GM12878 (cell line): Measurements from ENCODE around the gene CHAF1A. TPM values are rescaled to one million over a fixed set of nuclear protein-coding genes. Genes with fewer than 3 reads are reported as not detected.

Experiments
- ATAC-seq: fragments of 200-7000 bp; cut with Tn5 transposase; 3 replicates; pipeline ENCODE4 v1.9.1; 2020; ENCODE audit warnings: mild to moderate bottlenecking, moderate library complexity
- BruUV-seq: library from RNA; stranded (reverse); fragments of 400-500 nt; replicated peaks from 2 replicates; lab custom pipeline; 2021; lab: Mats Ljungman, UMichigan
- CTCF ChIA-PET: fragments of 300-600 bp; sonication (Branson Sonifier 250); formaldehyde crosslinking; extraction: SDS; loops from one replicate; lab custom pipeline; 2021; ENCODE audit warnings: inconsistent platforms; lab: Yijun Ruan, JAX
- POLR2A ChIA-PET: fragments of 350-600 bp; formaldehyde crosslinking; extraction: SDS; loops from one replicate; lab custom pipeline; 2021; ENCODE audit warnings: inconsistent platforms; lab: Charles Lee
- RAD21 ChIA-PET: fragments of 300-600 bp; sonication (Branson Sonifier 250); formaldehyde crosslinking; loops from one replicate; lab custom pipeline; 2023; ENCODE audit warnings: antibody characterized with exemption; ENCODE audit not compliant: unreplicated experiment; lab: Charles Lee
- SMC1A ChIA-PET: fragments of 300-600 bp; sonication (Branson Sonifier 250); formaldehyde crosslinking; loops from one replicate; lab custom pipeline; 2023; ENCODE audit not compliant: unreplicated experiment, uncharacterized antibody; lab: Charles Lee
- DNase-seq: peaks from one replicate; pipeline ENCODE4 v3.0.0-alpha.2; 2011; ENCODE audit warnings: low read depth, low spot score
- FAIRE-seq: peaks from 3 replicates; lab custom pipeline; 2011; peaks lifted over from hg19 to GRCh38; lab: Jason Lieb, UNC
- H2AFZ ChIP-seq: 2 replicates; pipeline ENCODE4 v1.6.0; 2011; ENCODE audit warnings: low read depth, low read length, control low read depth; ENCODE audit not compliant: control insufficient read depth
- H3K27ac ChIP-seq: 2 replicates; pipeline ENCODE4 v1.5.1; 2011; ENCODE audit warnings: control low read depth; ENCODE audit not compliant: control insufficient read depth, insufficient read depth
- H3K27me3 ChIP-seq, 2 experiments: replicated peaks in 1 of 2; 2 replicates each; pipeline versions ENCODE4 v1.6.0 to v1.6.1; 2011; ENCODE audit warnings: low read length in 1 of 2; ENCODE audit not compliant: control insufficient read depth in 2 of 2, insufficient read depth in 2 of 2
- H3K36me3 ChIP-seq, 2 experiments: 2 replicates each; pipeline ENCODE4 v1.5.1; 2011; ENCODE audit warnings: low read length in 1 of 2; ENCODE audit not compliant: control insufficient read depth in 2 of 2, insufficient read depth in 2 of 2
- H3K4me1 ChIP-seq: 2 replicates; pipeline ENCODE4 v1.6.1; 2011; ENCODE audit warnings: mild to moderate bottlenecking, low read length, moderate library complexity, mixed read lengths; ENCODE audit not compliant: control insufficient read depth, insufficient read depth
- H3K4me2 ChIP-seq: 2 replicates; pipeline ENCODE4 v1.6.0; 2011; ENCODE audit warnings: control low read depth; ENCODE audit not compliant: control insufficient read depth, insufficient read depth
- H3K4me3 ChIP-seq: fragments of 200-600 bp; sonication (generic); 2 replicates; pipeline ENCODE4 v1.5.1; 2016
- H3K79me2 ChIP-seq: 2 replicates; pipeline ENCODE4 v1.6.0; 2011; ENCODE audit warnings: low read length; ENCODE audit not compliant: control insufficient read depth, insufficient read depth
- H3K9ac ChIP-seq: 2 replicates; pipeline ENCODE4 v1.8.0; 2011; ENCODE audit warnings: low read length, control low read depth, mixed read lengths; ENCODE audit not compliant: control insufficient read depth, insufficient read depth
- H3K9me3 ChIP-seq: replicated peaks from 3 replicates; pipeline ENCODE4 v1.5.1; 2011; ENCODE audit warnings: mild to moderate bottlenecking, low read length; ENCODE audit not compliant: control insufficient read depth, insufficient read depth
- H4K20me1 ChIP-seq: 2 replicates; pipeline ENCODE4 v1.6.0; 2011; ENCODE audit not compliant: control insufficient read depth, insufficient read depth
- CBX3 ChIP-seq: fragments of 200-600 bp; sonication (generic); IDR thresholded peaks from 2 replicates; pipeline ENCODE4 v1.6.1; 2016; ENCODE audit warnings: low read depth, borderline replicate concordance
- CHD4 ChIP-seq: fragments of 200-600 bp; sonication (generic); IDR thresholded peaks from 2 replicates; pipeline ENCODE4 v1.6.1; 2016; ENCODE audit warnings: mild to moderate bottlenecking
- GABPA ChIP-seq: IDR thresholded peaks from 2 replicates; pipeline ENCODE4 v1.6.1; 2014; ENCODE audit warnings: antibody characterized with exemption, low read depth, mild to moderate bottlenecking, inconsistent platforms
- KAT2A ChIP-seq: conservative IDR thresholded peaks from 2 replicates; pipeline ENCODE4 v1.6.1; 2011; ENCODE audit warnings: low read depth, low read length; ENCODE audit not compliant: control insufficient read depth
- MYC ChIP-seq: IDR thresholded peaks from 2 replicates; pipeline ENCODE4 v1.6.1; 2011; ENCODE audit warnings: mild to moderate bottlenecking, low read length, moderate library complexity, inconsistent platforms; ENCODE audit not compliant: insufficient read depth, insufficient replicate concordance, insufficient read length, severe bottlenecking
- NFIC ChIP-seq: IDR thresholded peaks from 2 replicates; pipeline ENCODE4 v1.6.1; 2012; ENCODE audit warnings: low read depth, mild to moderate bottlenecking, inconsistent platforms, low read length, moderate library complexity
- RB1 ChIP-seq: fragments of 450-650 bp; formaldehyde crosslinking; IDR thresholded peaks from 2 replicates; pipeline ENCODE4 v1.6.1; 2017; ENCODE audit warnings: mild to moderate bottlenecking, borderline replicate concordance
- SP1 ChIP-seq: IDR thresholded peaks from one replicate; pipeline ENCODE4 v1.6.1; 2011; ENCODE audit warnings: low read depth, low read length
- SUPT20H ChIP-seq: IDR thresholded peaks from 2 replicates; pipeline ENCODE4 v1.6.1; 2011; ENCODE audit warnings: low read depth, mild to moderate bottlenecking, low read length, moderate library complexity, borderline replicate concordance; ENCODE audit not compliant: control insufficient read depth
- TBL1XR1 ChIP-seq: IDR thresholded peaks from 2 replicates; pipeline ENCODE4 v1.6.1; 2012; ENCODE audit warnings: low read depth, low read length, improper control_type of control experiment
- TCF3 ChIP-seq: IDR thresholded peaks from 2 replicates; pipeline ENCODE4 v1.6.1; 2012; ENCODE audit warnings: low read depth, mild to moderate bottlenecking, low read length, borderline replicate concordance; ENCODE audit not compliant: insufficient read depth
- YY1 ChIP-seq: IDR thresholded peaks from 2 replicates; pipeline ENCODE4 v1.6.1; 2011; ENCODE audit warnings: low read depth, mild to moderate bottlenecking, low read length
- ZNF384 ChIP-seq: IDR thresholded peaks from 2 replicates; pipeline ENCODE4 v1.6.1; 2012; ENCODE audit warnings: low read depth, mild to moderate bottlenecking, low read length, improper control_type of control experiment, borderline replicate concordance
- WGBS: methylation state at CpG from one replicate; pipeline ENCODE4 v1.1.6; 2016; ENCODE audit warnings: low lambda C conversion rate; ENCODE audit not compliant: insufficient replicate concordance, insufficient coverage; ENCODE audit errors: missing lambda C conversion rate; 5-methylcytosine and 5-hydroxymethylcytosine counted together
- in situ Hi-C: fragments of 300-500 bp; cut with MboI; formaldehyde crosslinking; loops from 9 replicates; pipeline ENCODE4 v1.14.3; 2018; ENCODE audit warnings: mixed read lengths
- intact Hi-C: fragments of 100-400 bp; cut with micrococcal nuclease; formaldehyde crosslinking; loops from one replicate; pipeline ENCODE4 v1.14.2; 2022; ENCODE audit not compliant: unreplicated experiment
- polyA plus RNA-seq, 11 experiments: library from polyadenylated mRNA; depleted of rRNA in 4 of 11; unstranded in 6 of 11; stranded (reverse) in 5 of 11; fragments of >200 nt; fragmentation: Nextera tagmentation in 4 of 11; fragmentation: Illumina TruSeq in 1 of 11; extraction: Ambion mirVana in 4 of 11; extraction: Trizol in 1 of 11; gene quantifications; 1 replicate in 1 of 11; 2 replicates in 10 of 11; pipeline versions ENCODE4 v1.2.1 to v1.2.3, GENCODE V29; 2011 to 2016; ENCODE audit warnings: inconsistent platforms in 2 of 11, missing spikeins in 2 of 11, low read depth in 1 of 11
- total RNA-seq, 4 experiments: library from RNA; depleted of rRNA in 3 of 4; stranded (reverse); fragments of >200 nt in 3 of 4; fragmentation: Illumina TruSeq in 1 of 4; extraction: Trizol in 1 of 4; gene quantifications; 2 replicates each; pipeline versions ENCODE4 v1.2.1 to v1.2.3, GENCODE V29; 2013 to 2021
- TF ChIP-seq, protein P1 (sequence below): fragments of 450-650 bp; IDR thresholded peaks from 2 replicates; pipeline ENCODE4 v1.6.1; 2017; ENCODE audit warnings: mild to moderate bottlenecking, low read depth, inconsistent platforms; ENCODE audit not compliant: poor library complexity, severe bottlenecking
- TF ChIP-seq, protein P2 (sequence below): IDR thresholded peaks from 2 replicates; pipeline ENCODE4 v1.6.1; 2011; ENCODE audit warnings: mild to moderate bottlenecking, low read depth, low read length, moderate library complexity; ENCODE audit not compliant: insufficient replicate concordance
- TF ChIP-seq, protein P3 (sequence below): fragments of 450-650 bp; IDR thresholded peaks from 2 replicates; pipeline ENCODE4 v1.6.1; 2016; ENCODE audit warnings: mild to moderate bottlenecking, moderate library complexity, borderline replicate concordance

CHAF1A gene
- total and polyA plus RNA-seq, 10 of the 15 experiments (the other 5 are each of a cell fraction or from before 2014, with no cell fraction given): 1.3 to 69.1 (median 34.2) TPM

DNA sequence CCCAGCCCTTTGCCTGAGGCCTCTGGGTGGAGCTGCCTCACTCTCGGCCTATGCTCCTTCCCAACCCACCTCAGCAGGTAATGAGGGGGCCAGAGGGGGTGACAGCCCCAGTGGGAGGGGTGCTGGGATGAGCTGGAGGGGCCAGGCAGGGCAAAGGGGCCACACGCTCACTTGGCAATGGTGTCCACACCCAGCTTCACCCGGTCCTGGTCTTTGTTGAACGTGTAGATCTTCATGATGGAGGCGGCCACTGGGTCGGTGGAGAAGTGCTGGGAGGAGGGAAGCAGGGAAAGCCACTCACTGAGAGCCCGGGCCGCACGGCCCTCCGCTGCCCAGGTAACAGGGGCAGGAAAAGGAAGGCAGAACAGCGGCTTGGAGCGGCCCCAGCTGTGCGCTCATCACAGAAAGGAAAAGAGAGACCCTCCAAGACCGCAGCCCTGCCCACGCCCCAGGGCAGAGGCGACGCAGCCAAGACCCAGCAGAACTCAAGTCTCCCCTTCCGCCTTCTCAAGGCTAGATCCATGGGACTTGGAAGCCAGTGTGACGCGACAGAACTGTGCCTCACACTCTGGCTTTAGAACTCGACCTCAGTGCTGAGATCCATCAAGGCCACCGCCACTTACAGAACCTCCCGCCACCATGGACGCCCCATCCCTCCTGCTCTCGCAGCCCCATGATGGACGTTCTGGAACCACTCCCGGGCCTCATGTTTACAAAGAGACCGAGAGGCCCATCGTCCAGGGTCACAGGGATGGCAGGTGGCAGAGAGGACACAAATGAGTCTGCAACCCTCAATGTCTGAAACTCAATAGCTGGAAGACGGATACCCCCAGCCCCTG lies 45.9 kb downstream of the CHAF1A start:
- H3K4me2 ChIP-seq: no peak overlapping the region
- ATAC-seq (no peak), FAIRE-seq (no peak), DNase-seq (no peak)
- H3K36me3 ChIP-seq: peaks cover 2 to 28% of the 10 kb centered on the region in 2 experiments
- no peaks in the 10 kb centered on the region for H3K27me3 ChIP-seq
- in situ Hi-C loops (no loop called here), intact Hi-C loops (no loop called here)
- H3K4me1 ChIP-seq: no peaks in the 10 kb centered on the region
- ChIA-PET POLR2A (no interaction called here), CTCF (interaction anchor here (0.6 kb wide), 1 partner anchor 217 kb away, joined by 3 read pairs; no protein-coding TSS in a partner anchor), RAD21 (no interaction called here), SMC1A (no interaction called here)
- H2AFZ ChIP-seq: no peak overlapping the region
- H3K9ac ChIP-seq: no peak overlapping the region
- no peak for TF ChIP-seq GABPA
- no peak for TF ChIP-seq CBX3
- no peak for TF ChIP-seq NFIC
- TF ChIP-seq SUPT20H: no peak
- no peak for TF ChIP-seq TCF3
- TF ChIP-seq TBL1XR1: no peak
- no peak for TF ChIP-seq ZNF384
- no peak for TF ChIP-seq CHD4
- TF ChIP-seq, protein P1, sequence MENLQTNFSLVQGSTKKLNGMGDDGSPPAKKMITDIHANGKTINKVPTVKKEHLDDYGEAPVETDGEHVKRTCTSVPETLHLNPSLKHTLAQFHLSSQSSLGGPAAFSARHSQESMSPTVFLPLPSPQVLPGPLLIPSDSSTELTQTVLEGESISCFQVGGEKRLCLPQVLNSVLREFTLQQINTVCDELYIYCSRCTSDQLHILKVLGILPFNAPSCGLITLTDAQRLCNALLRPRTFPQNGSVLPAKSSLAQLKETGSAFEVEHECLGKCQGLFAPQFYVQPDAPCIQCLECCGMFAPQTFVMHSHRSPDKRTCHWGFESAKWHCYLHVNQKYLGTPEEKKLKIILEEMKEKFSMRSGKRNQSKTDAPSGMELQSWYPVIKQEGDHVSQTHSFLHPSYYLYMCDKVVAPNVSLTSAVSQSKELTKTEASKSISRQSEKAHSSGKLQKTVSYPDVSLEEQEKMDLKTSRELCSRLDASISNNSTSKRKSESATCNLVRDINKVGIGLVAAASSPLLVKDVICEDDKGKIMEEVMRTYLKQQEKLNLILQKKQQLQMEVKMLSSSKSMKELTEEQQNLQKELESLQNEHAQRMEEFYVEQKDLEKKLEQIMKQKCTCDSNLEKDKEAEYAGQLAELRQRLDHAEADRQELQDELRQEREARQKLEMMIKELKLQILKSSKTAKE: no peak
- TF ChIP-seq, protein P2, sequence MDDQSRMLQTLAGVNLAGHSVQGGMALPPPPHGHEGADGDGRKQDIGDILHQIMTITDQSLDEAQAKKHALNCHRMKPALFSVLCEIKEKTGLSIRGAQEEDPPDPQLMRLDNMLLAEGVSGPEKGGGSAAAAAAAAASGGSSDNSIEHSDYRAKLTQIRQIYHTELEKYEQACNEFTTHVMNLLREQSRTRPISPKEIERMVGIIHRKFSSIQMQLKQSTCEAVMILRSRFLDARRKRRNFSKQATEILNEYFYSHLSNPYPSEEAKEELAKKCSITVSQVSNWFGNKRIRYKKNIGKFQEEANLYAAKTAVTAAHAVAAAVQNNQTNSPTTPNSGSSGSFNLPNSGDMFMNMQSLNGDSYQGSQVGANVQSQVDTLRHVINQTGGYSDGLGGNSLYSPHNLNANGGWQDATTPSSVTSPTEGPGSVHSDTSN: no peak
- no peak for TF ChIP-seq RB1
- no peak for TF ChIP-seq YY1
- TF ChIP-seq MYC: no peak
- TF ChIP-seq, protein P3, sequence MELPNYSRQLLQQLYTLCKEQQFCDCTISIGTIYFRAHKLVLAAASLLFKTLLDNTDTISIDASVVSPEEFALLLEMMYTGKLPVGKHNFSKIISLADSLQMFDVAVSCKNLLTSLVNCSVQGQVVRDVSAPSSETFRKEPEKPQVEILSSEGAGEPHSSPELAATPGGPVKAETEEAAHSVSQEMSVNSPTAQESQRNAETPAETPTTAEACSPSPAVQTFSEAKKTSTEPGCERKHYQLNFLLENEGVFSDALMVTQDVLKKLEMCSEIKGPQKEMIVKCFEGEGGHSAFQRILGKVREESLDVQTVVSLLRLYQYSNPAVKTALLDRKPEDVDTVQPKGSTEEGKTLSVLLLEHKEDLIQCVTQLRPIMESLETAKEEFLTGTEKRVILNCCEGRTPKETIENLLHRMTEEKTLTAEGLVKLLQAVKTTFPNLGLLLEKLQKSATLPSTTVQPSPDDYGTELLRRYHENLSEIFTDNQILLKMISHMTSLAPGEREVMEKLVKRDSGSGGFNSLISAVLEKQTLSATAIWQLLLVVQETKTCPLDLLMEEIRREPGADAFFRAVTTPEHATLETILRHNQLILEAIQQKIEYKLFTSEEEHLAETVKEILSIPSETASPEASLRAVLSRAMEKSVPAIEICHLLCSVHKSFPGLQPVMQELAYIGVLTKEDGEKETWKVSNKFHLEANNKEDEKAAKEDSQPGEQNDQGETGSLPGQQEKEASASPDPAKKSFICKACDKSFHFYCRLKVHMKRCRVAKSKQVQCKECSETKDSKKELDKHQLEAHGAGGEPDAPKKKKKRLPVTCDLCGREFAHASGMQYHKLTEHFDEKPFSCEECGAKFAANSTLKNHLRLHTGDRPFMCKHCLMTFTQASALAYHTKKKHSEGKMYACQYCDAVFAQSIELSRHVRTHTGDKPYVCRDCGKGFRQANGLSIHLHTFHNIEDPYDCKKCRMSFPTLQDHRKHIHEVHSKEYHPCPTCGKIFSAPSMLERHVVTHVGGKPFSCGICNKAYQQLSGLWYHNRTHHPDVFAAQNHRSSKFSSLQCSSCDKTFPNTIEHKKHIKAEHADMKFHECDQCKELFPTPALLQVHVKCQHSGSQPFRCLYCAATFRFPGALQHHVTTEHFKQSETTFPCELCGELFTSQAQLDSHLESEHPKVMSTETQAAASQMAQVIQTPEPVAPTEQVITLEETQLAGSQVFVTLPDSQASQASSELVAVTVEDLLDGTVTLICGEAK: no peak
- TF ChIP-seq KAT2A: no peak
- TF ChIP-seq SP1: no peak
- H3K79me2 ChIP-seq: no peaks in the 10 kb centered on the region
- H3K27ac ChIP-seq: no peak overlapping the region
- BruUV-seq: no TSS peak
- no peaks in the 10 kb centered on the region for H3K9me3 ChIP-seq
- H4K20me1 ChIP-seq: no peaks in the 10 kb centered on the region
- no peak overlapping the region for H3K4me3 ChIP-seq
- 89% methylated on average over 30 of the region's 30 CpGs for WGBS
